HepG2 (cell line): ENCODE data around the gene PPP1R27. TPM values are rescaled to one million over a fixed set of nuclear protein-coding genes. Genes with fewer than 3 reads are reported as not detected.
A peak's percentile ranks its signal among the peaks of the same experiment; 100 is the strongest.

Source experiments
- AHR ChIP-seq: IDR thresholded peaks from 2 replicates; pipeline ENCODE4 v1.6.1; 2018; ENCODE audit warnings: missing genetic modification reagents, missing compliant biosample characterization
- FOSL2 ChIP-seq: sonication (generic); formaldehyde crosslinking; IDR thresholded peaks from 2 replicates; pipeline ENCODE4 v1.4.0; 2020; ENCODE audit warnings: missing genetic modification reagents
- FOXK1 ChIP-seq: sonication (generic); formaldehyde crosslinking; IDR thresholded peaks from 2 replicates; pipeline ENCODE4 v1.4.0; 2020; ENCODE audit warnings: low read depth, missing genetic modification reagents, borderline replicate concordance
- HOXD1 ChIP-seq: sonication (generic); formaldehyde crosslinking; IDR thresholded peaks from 2 replicates; pipeline ENCODE4 v1.5.0; 2020; ENCODE audit warnings: missing genetic modification reagents
- JARID2 ChIP-seq: sonication (generic); formaldehyde crosslinking; IDR thresholded peaks from 2 replicates; pipeline ENCODE4 v1.8.1; 2023; ENCODE audit warnings: missing genetic modification reagents, inconsistent platforms; ENCODE audit not compliant: insufficient replicate concordance
- NRL ChIP-seq: sonication (generic); formaldehyde crosslinking; IDR thresholded peaks from 2 replicates; pipeline ENCODE4 v1.5.0; 2020; ENCODE audit warnings: missing genetic modification reagents, mild to moderate bottlenecking, moderate library complexity, borderline replicate concordance
- ZFAT ChIP-seq: sonication (generic); formaldehyde crosslinking; conservative IDR thresholded peaks from 2 replicates; pipeline ENCODE4 v1.8.1; 2023; ENCODE audit warnings: missing genetic modification reagents, inconsistent platforms
- ZNF101 ChIP-seq: sonication (generic); formaldehyde crosslinking; IDR thresholded peaks from 2 replicates; pipeline ENCODE4 v1.4.0; 2020; ENCODE audit warnings: mild to moderate bottlenecking, low read depth, missing genetic modification reagents, borderline replicate concordance
- ZNF451 ChIP-seq: sonication (generic); formaldehyde crosslinking; IDR thresholded peaks from 2 replicates; pipeline ENCODE4 v1.5.0; 2020; ENCODE audit warnings: mild to moderate bottlenecking, missing genetic modification reagents
- ZNF576 ChIP-seq: sonication (generic); formaldehyde crosslinking; IDR thresholded peaks from 2 replicates; pipeline ENCODE4 v1.4.0; 2020; ENCODE audit warnings: mild to moderate bottlenecking, missing genetic modification reagents
- ZNF772 ChIP-seq: sonication (generic); formaldehyde crosslinking; IDR thresholded peaks from 2 replicates; pipeline ENCODE4 v1.5.0; 2020; ENCODE audit warnings: mild to moderate bottlenecking, missing genetic modification reagents
- polyA plus RNA-seq, 8 experiments: library from polyadenylated mRNA; depleted of rRNA in 3 of 8; stranded (reverse) in 7 of 8; unstranded in 1 of 8; fragments of >200 nt; fragmentation: Illumina TruSeq in 4 of 8; extraction: Trizol in 4 of 8; gene quantifications; 2 replicates each; pipeline versions ENCODE4 v1.2.1 to v1.2.3, GENCODE V29; 2011 to 2016; ENCODE audit warnings: low read depth in 4 of 8, missing spikeins in 1 of 8, mixed read lengths in 1 of 8; ENCODE audit not compliant: insufficient read depth in 1 of 8
- total RNA-seq, 5 experiments: library from RNA; depleted of rRNA; stranded (reverse); fragments of >200 nt; fragmentation: Illumina TruSeq; extraction: Trizol; gene quantifications; 2 replicates each; pipeline ENCODE4 v1.2.3, GENCODE V29; 2016; ENCODE audit warnings: low read depth in 1 of 5
- TF ChIP-seq, protein P1 (sequence below): sonication (generic); formaldehyde crosslinking; IDR thresholded peaks from 2 replicates; pipeline ENCODE4 v1.4.0; 2020; ENCODE audit warnings: missing genetic modification reagents, borderline replicate concordance
- TF ChIP-seq, protein P2 (sequence below): sonication (generic); formaldehyde crosslinking; IDR thresholded peaks from 2 replicates; pipeline ENCODE4 v1.5.0; 2020; ENCODE audit warnings: missing genetic modification reagents, mild to moderate bottlenecking, borderline replicate concordance
- TF ChIP-seq, protein P3 (sequence below): sonication (generic); formaldehyde crosslinking; conservative IDR thresholded peaks from 2 replicates; pipeline ENCODE4 v1.5.0; 2020; ENCODE audit warnings: missing genetic modification reagents
- TF ChIP-seq, protein P4 (sequence below): sonication (generic); formaldehyde crosslinking; conservative IDR thresholded peaks from 2 replicates; pipeline ENCODE4 v1.4.0; 2020; ENCODE audit warnings: mild to moderate bottlenecking, missing genetic modification reagents, moderate library complexity

Gene PPP1R27
- total and polyA plus RNA-seq, 2 of the 13 experiments (the other 11 are each of a cell fraction or from before 2014, with no cell fraction given): 0.17 to 1.00 TPM

DNA sequence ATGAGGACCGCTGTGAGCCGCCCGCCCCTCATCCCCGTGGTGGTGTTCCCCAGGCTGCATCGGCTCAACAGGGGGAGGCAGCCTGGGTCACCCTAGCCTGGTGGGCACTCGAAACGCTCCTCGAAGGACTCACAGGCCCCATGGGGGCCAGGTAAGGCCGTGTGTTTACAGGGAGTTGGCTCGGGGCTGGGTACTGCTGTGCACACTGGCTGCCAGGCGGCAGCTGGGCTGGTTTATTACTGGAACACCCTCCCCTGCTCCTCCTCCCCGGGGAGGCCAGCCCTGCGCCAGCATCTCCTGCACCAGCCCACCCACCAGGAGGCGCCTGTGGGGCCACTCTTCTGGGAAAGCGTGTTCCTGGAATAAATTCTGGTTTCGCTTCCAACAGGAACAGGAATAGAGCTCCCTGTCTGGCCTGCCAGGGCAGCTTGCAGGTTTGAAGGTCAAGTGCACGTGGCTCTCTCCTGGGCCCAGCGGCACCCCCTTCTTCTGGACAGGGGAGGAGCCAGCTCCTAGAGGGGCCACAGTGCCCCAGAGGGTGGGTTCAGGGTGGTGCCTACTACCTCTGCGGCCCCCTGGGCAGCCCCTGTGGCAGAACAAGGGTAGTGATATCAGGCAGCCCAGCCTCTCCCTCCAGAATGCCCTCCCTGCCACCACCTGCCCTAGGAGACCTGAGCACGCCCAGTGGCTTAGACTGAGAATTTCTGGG, 13.1 kb downstream of the PPP1R27 start (continued):
- TF ChIP-seq, protein P1, sequence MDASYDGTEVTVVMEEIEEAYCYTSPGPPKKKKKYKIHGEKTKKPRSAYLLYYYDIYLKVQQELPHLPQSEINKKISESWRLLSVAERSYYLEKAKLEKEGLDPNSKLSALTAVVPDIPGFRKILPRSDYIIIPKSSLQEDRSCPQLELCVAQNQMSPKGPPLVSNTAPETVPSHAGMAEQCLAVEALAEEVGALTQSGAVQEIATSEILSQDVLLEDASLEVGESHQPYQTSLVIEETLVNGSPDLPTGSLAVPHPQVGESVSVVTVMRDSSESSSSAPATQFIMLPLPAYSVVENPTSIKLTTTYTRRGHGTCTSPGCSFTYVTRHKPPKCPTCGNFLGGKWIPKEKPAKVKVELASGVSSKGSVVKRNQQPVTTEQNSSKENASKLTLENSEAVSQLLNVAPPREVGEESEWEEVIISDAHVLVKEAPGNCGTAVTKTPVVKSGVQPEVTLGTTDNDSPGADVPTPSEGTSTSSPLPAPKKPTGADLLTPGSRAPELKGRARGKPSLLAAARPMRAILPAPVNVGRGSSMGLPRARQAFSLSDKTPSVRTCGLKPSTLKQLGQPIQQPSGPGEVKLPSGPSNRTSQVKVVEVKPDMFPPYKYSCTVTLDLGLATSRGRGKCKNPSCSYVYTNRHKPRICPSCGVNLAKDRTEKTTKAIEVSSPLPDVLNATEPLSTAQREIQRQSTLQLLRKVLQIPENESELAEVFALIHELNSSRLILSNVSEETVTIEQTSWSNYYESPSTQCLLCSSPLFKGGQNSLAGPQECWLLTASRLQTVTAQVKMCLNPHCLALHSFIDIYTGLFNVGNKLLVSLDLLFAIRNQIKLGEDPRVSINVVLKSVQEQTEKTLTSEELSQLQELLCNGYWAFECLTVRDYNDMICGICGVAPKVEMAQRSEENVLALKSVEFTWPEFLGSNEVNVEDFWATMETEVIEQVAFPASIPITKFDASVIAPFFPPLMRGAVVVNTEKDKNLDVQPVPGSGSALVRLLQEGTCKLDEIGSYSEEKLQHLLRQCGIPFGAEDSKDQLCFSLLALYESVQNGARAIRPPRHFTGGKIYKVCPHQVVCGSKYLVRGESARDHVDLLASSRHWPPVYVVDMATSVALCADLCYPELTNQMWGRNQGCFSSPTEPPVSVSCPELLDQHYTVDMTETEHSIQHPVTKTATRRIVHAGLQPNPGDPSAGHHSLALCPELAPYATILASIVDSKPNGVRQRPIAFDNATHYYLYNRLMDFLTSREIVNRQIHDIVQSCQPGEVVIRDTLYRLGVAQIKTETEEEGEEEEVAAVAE (CRISPR knock-in tag): peak; percentile 57
- TF ChIP-seq ZNF451 (CRISPR knock-in tag) (no peak; the same call in 1 of the 2 replicates), AHR (CRISPR knock-in tag) (0 out of 2 replicates have a peak, but pooled peaks have one; percentile 26), ZNF576 (CRISPR knock-in tag) (peak; percentile 94; the same call in 1 of the 2 replicates), FOXK1 (CRISPR knock-in tag) (peak; percentile 64; the same call in 1 of the 2 replicates), NRL (CRISPR knock-in tag) (no peak), ZNF101 (no peak), HOXD1 (CRISPR knock-in tag) (no peak), FOSL2 (CRISPR knock-in tag) (peak; percentile 47; the same call in 1 of the 2 replicates), JARID2 (CRISPR knock-in tag) (no peak), ZNF772 (CRISPR knock-in tag) (peak; percentile 68; the same call in 1 of the 2 replicates), ZFAT (CRISPR knock-in tag) (no peak)
- TF ChIP-seq, protein P2, sequence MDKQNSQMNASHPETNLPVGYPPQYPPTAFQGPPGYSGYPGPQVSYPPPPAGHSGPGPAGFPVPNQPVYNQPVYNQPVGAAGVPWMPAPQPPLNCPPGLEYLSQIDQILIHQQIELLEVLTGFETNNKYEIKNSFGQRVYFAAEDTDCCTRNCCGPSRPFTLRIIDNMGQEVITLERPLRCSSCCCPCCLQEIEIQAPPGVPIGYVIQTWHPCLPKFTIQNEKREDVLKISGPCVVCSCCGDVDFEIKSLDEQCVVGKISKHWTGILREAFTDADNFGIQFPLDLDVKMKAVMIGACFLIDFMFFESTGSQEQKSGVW: no peak
- TF ChIP-seq, protein P3, sequence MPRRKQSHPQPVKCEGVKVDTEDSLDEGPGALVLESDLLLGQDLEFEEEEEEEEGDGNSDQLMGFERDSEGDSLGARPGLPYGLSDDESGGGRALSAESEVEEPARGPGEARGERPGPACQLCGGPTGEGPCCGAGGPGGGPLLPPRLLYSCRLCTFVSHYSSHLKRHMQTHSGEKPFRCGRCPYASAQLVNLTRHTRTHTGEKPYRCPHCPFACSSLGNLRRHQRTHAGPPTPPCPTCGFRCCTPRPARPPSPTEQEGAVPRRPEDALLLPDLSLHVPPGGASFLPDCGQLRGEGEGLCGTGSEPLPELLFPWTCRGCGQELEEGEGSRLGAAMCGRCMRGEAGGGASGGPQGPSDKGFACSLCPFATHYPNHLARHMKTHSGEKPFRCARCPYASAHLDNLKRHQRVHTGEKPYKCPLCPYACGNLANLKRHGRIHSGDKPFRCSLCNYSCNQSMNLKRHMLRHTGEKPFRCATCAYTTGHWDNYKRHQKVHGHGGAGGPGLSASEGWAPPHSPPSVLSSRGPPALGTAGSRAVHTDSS (CRISPR knock-in tag): no peak
- TF ChIP-seq, protein P4, sequence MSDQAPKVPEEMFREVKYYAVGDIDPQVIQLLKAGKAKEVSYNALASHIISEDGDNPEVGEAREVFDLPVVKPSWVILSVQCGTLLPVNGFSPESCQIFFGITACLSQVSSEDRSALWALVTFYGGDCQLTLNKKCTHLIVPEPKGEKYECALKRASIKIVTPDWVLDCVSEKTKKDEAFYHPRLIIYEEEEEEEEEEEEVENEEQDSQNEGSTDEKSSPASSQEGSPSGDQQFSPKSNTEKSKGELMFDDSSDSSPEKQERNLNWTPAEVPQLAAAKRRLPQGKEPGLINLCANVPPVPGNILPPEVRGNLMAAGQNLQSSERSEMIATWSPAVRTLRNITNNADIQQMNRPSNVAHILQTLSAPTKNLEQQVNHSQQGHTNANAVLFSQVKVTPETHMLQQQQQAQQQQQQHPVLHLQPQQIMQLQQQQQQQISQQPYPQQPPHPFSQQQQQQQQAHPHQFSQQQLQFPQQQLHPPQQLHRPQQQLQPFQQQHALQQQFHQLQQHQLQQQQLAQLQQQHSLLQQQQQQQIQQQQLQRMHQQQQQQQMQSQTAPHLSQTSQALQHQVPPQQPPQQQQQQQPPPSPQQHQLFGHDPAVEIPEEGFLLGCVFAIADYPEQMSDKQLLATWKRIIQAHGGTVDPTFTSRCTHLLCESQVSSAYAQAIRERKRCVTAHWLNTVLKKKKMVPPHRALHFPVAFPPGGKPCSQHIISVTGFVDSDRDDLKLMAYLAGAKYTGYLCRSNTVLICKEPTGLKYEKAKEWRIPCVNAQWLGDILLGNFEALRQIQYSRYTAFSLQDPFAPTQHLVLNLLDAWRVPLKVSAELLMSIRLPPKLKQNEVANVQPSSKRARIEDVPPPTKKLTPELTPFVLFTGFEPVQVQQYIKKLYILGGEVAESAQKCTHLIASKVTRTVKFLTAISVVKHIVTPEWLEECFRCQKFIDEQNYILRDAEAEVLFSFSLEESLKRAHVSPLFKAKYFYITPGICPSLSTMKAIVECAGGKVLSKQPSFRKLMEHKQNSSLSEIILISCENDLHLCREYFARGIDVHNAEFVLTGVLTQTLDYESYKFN (CRISPR knock-in tag): 0 out of 2 replicates have a peak, but pooled peaks have one; percentile 32
